SK-N-MC (cell line): ENCODE results near the gene SNX1.

Source experiments
- EZH2 ChIP-seq: fragments of 200-600 bp; sonication (generic); IDR thresholded peaks from one replicate; pipeline ENCODE4 v1.6.1; 2017; ENCODE audit warnings: antibody characterized with exemption
- POLR2AphosphoS5 ChIP-seq: IDR thresholded peaks from 2 replicates; pipeline ENCODE4 v1.6.1; 2012; ENCODE audit warnings: mild to moderate bottlenecking, low read depth, low read length, borderline replicate concordance

- TF ChIP-seq EZH2 (no peak), POLR2AphosphoS5 (no peak)
Observed at GRCh38 chr15:64162478-64162868, 66.7 kb downstream of the SNX1 start.
